Progenitor cell of endocrine pancreas (in vitro differentiated cells): ENCODE results near the gene ANKLE2. TPM values are rescaled to one million over a fixed set of nuclear protein-coding genes. Genes with fewer than 3 reads are reported as not detected.

ENCODE experiments used
- DNase-seq: peaks from one replicate; pipeline ENCODE4 v3.0.0; 2021; ENCODE audit warnings: low spot score; ENCODE audit not compliant: unreplicated experiment
- H3K27ac Mint-ChIP-seq: 2 replicates; pipeline ENCODE4 v1.8.0; 2021; ENCODE audit warnings: mild to moderate bottlenecking, moderate library complexity, mixed read lengths
- H3K27me3 Mint-ChIP-seq: 2 replicates; pipeline ENCODE4 v1.8.0; 2021; ENCODE audit warnings: mixed read lengths
- H3K36me3 Mint-ChIP-seq: 2 replicates; pipeline ENCODE4 v1.8.0; 2022; ENCODE audit warnings: mixed read lengths; ENCODE audit not compliant: insufficient read depth
- H3K4me1 Mint-ChIP-seq: 2 replicates; pipeline ENCODE4 v1.8.0; 2021; ENCODE audit warnings: low read depth, mixed read lengths
- H3K4me3 Mint-ChIP-seq: 2 replicates; pipeline ENCODE4 v1.8.0; 2021; ENCODE audit warnings: low read depth, mild to moderate bottlenecking, moderate library complexity, mixed read lengths
- H3K9me3 Mint-ChIP-seq: 2 replicates; pipeline ENCODE4 v1.8.0; 2021; ENCODE audit warnings: low read depth, mixed read lengths
- total RNA-seq: library from RNA; stranded (reverse); gene quantifications from 2 replicates; pipeline ENCODE4 v1.2.1, GENCODE V29; 2021
- TF ChIP-seq, protein P1 (sequence below): fragments of 200-600 bp; sonication (generic); IDR thresholded peaks from one replicate; pipeline ENCODE4 v1.5.0; 2021; ENCODE audit warnings: antibody characterized with exemption, mild to moderate bottlenecking; ENCODE audit not compliant: unreplicated experiment

ANKLE2 gene
- total RNA-seq, 1 donor from 2014 or later, result 81.1 TPM

DNA sequence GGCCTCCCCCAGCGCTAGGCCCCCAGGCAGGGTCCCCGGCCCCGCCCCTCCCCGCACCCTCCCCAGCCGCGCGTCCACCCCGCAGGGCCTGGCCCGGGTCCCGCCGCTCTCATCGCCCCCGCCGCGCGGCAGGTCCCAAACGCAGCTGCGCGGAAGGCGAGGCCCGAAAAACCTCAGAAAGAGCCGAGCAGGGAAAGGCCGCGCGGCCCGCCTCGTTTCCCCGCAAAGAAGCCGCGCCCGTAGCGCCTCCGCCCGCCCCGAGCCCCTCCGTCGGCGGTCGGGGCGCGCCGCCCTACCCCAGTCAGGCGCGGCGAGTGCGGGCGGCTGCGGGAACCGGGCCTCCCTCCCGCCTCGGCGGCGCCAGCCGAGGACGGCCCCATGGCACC lies 74.8 kb downstream of the ANKLE2 start:
- peak overlapping the region; percentile 81 for H3K27ac Mint-ChIP-seq
- H3K4me1 Mint-ChIP-seq, result peaks cover 11% of the 10 kb centered on the region
- TF ChIP-seq, protein P1, sequence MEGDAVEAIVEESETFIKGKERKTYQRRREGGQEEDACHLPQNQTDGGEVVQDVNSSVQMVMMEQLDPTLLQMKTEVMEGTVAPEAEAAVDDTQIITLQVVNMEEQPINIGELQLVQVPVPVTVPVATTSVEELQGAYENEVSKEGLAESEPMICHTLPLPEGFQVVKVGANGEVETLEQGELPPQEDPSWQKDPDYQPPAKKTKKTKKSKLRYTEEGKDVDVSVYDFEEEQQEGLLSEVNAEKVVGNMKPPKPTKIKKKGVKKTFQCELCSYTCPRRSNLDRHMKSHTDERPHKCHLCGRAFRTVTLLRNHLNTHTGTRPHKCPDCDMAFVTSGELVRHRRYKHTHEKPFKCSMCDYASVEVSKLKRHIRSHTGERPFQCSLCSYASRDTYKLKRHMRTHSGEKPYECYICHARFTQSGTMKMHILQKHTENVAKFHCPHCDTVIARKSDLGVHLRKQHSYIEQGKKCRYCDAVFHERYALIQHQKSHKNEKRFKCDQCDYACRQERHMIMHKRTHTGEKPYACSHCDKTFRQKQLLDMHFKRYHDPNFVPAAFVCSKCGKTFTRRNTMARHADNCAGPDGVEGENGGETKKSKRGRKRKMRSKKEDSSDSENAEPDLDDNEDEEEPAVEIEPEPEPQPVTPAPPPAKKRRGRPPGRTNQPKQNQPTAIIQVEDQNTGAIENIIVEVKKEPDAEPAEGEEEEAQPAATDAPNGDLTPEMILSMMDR, result no peak
- no peaks in the 10 kb centered on the region for H3K36me3 Mint-ChIP-seq
- H3K4me3 Mint-ChIP-seq, result peak overlapping the region; percentile 73
- H3K9me3 Mint-ChIP-seq, result no peaks in the 10 kb centered on the region
- no peak for DNase-seq
- H3K27me3 Mint-ChIP-seq, result peaks cover 10% of the 10 kb centered on the region

DNA sequence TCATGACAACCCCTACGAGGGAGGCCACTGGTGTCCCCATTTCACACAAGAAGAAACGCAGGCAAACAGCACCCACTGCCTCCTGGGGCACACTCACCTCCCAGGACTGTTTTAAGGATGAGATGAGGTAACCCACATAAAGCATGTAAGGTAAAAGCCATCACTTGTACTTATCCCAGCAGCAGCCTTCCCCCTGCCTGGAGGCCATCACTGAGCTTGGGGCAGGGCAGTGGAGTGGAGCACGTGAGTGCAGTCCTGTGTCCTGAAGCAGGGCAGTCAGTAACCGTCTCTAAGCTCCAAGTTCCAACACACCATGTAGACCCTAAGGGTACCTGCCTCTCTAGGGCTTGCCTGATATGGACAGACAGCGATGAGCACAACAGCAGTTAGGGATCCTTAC lies 76.2 kb downstream of the ANKLE2 start:
- Mint-ChIP-seq H3K4me1 (peaks cover 11% of the 10 kb centered on the region), H3K36me3 (peaks cover 3% of the 10 kb centered on the region), H3K27me3 (peaks cover 10% of the 10 kb centered on the region), H3K27ac (peak overlapping the region; percentile 45), H3K9me3 (no peaks in the 10 kb centered on the region), H3K4me3 (peak overlapping the region; percentile 68)
- no peak for DNase-seq
- TF ChIP-seq, protein P1, result no peak

GRCh38 chr12:132677492-132677891 lies 84.1 kb downstream of the ANKLE2 start:
- no peaks in the 10 kb centered on the region for H3K4me1 Mint-ChIP-seq
- H3K27ac Mint-ChIP-seq, result no peak overlapping the region
- no peak for DNase-seq
- peaks cover 18% of the 10 kb centered on the region for H3K36me3 Mint-ChIP-seq
- no peaks in the 10 kb centered on the region for H3K27me3 Mint-ChIP-seq
- no peaks in the 10 kb centered on the region for H3K9me3 Mint-ChIP-seq
- H3K4me3 Mint-ChIP-seq, result no peak overlapping the region
- TF ChIP-seq, protein P1, result no peak

GRCh38 chr12:132675757-132676432 lies 85.7 kb downstream of the ANKLE2 start:
- no peak overlapping the region for H3K27ac Mint-ChIP-seq

More at GRCh38 chr12:132675757-132676432, 85.7 kb downstream of the ANKLE2 start:
- Mint-ChIP-seq H3K27me3 (no peaks in the 10 kb centered on the region), H3K9me3 (no peaks in the 10 kb centered on the region), H3K36me3 (peaks cover 21% of the 10 kb centered on the region), H3K4me1 (no peaks in the 10 kb centered on the region), H3K4me3 (no peak overlapping the region)
- no peak for DNase-seq
- TF ChIP-seq, protein P1, result no peak

Other genes with a start within 250 kb of the ANKLE2 start
- gene LRCOL1, start 151.2 kb downstream of the ANKLE2 start, total RNA-seq, result not detected in 2 replicates
- 0.19 TPM in 1 of 2 replicates, not detected in the other for gene P2RX2, start 143.1 kb downstream of the ANKLE2 start, total RNA-seq
- gene POLE, start 74.5 kb downstream of the ANKLE2 start, total RNA-seq, result 121 and 129 TPM in 2 replicates
- gene PXMP2, start 74.2 kb downstream of the ANKLE2 start, total RNA-seq, result 24.4 and 25.0 TPM in 2 replicates
- gene PGAM5, start 51.0 kb downstream of the ANKLE2 start, total RNA-seq, result 39.6 and 44.4 TPM in 2 replicates
- 44.6 and 47.5 TPM in 2 replicates for gene GOLGA3, start 67.0 kb upstream of the ANKLE2 start, total RNA-seq
- 48.1 and 51.4 TPM in 2 replicates for gene CHFR, start 125.8 kb upstream of the ANKLE2 start, total RNA-seq
- 28.7 and 28.8 TPM in 2 replicates for gene ZNF605, start 194.5 kb upstream of the ANKLE2 start, total RNA-seq
- 12.9 and 13.4 TPM in 2 replicates for gene ZNF26, start 224.5 kb upstream of the ANKLE2 start, total RNA-seq